Measurements from ENCODE around the gene CDK14.
A peak's percentile ranks its signal among the peaks of the same experiment; 100 is the strongest.

The CDK14 gene

GRCh38 chr7:90713628-90714027 lies 117.5 kb downstream of the CDK14 start:
- H3K4me3 ChIP-seq, result no peak overlapping the region
- H3K9ac ChIP-seq (ENCODE audit: insufficient read length), result no peak overlapping the region
- peaks cover 4% of the 10 kb centered on the region; the same call in 1 of the 2 replicates for H3K36me3 ChIP-seq (ENCODE audit: insufficient read depth, low read length)
- no peak for DNase-seq (ENCODE audit: low read depth, low spot score)
- peak overlapping the region; percentile 53; the same call in 1 of the 2 replicates for H3K27ac ChIP-seq
- no peak for TF ChIP-seq EZH2 (IDR thresholded peaks at IDR 0.05)
- TF ChIP-seq FOXP2 (optimal IDR thresholded peaks at IDR 0.05; ENCODE audit: control extremely low read depth, extremely low read length, insufficient read depth), result no peak
- no peak for TF ChIP-seq POLR2AphosphoS5 (IDR thresholded peaks at IDR 0.05; ENCODE audit: borderline replicate concordance, low read depth, low read length)
- H3K9me3 ChIP-seq (ENCODE audit: low read depth, low read length), result no peaks in the 10 kb centered on the region

- no peak for DNase-seq (ENCODE audit: low read depth, low spot score)
- no peaks in the 10 kb centered on the region for H3K9me3 ChIP-seq (ENCODE audit: low read depth, low read length)
- H3K9ac ChIP-seq (ENCODE audit: insufficient read length), result no peak overlapping the region
- TF ChIP-seq POLR2AphosphoS5 (IDR thresholded peaks at IDR 0.05; ENCODE audit: borderline replicate concordance, low read depth, low read length), result no peak
- TF ChIP-seq EZH2 (IDR thresholded peaks at IDR 0.05), result no peak
- no peak for TF ChIP-seq FOXP2 (optimal IDR thresholded peaks at IDR 0.05; ENCODE audit: control extremely low read depth, extremely low read length, insufficient read depth)
- peak overlapping the region; percentile 7; the same call in 1 of the 2 replicates for H3K4me3 ChIP-seq
- H3K36me3 ChIP-seq (ENCODE audit: insufficient read depth, low read length), result peaks cover 4% of the 10 kb centered on the region; the same call in 1 of the 2 replicates
- H3K27ac ChIP-seq, result peak overlapping the region; percentile 53
Observed at GRCh38 chr7:90715067-90715466, 118.9 kb downstream of the CDK14 start.

- Histone ChIP-seq H3K36me3 (ENCODE audit: insufficient read depth, low read length) (peaks cover 4% of the 10 kb centered on the region; the same call in 1 of the 2 replicates), H3K9me3 (ENCODE audit: low read depth, low read length) (no peaks in the 10 kb centered on the region), H3K27ac (peak overlapping the region; percentile 98), H3K9ac (ENCODE audit: insufficient read length) (no peak overlapping the region), H3K4me3 (no peak overlapping the region)
- no peak for DNase-seq (ENCODE audit: low read depth, low spot score)
- TF ChIP-seq EZH2 (IDR thresholded peaks at IDR 0.05), result no peak
- TF ChIP-seq POLR2AphosphoS5 (IDR thresholded peaks at IDR 0.05; ENCODE audit: borderline replicate concordance, low read depth, low read length), result no peak
- no peak for TF ChIP-seq FOXP2 (optimal IDR thresholded peaks at IDR 0.05; ENCODE audit: control extremely low read depth, extremely low read length, insufficient read depth)
Observed at GRCh38 chr7:90717296-90718060, 121.4 kb downstream of the CDK14 start.

- Histone ChIP-seq H3K9ac (ENCODE audit: insufficient read length) (peak overlapping the region; percentile 60), H3K4me3 (peak overlapping the region; percentile 32), H3K36me3 (ENCODE audit: insufficient read depth, low read length) (peaks cover 5% of the 10 kb centered on the region; the same call in 1 of the 2 replicates), H3K9me3 (ENCODE audit: low read depth, low read length) (no peaks in the 10 kb centered on the region), H3K27ac (peak overlapping the region; percentile 98)
- DNase-seq (ENCODE audit: low read depth, low spot score), result no peak
- TF ChIP-seq POLR2AphosphoS5 (IDR thresholded peaks at IDR 0.05; ENCODE audit: borderline replicate concordance, low read depth, low read length), result no peak
- no peak for TF ChIP-seq FOXP2 (optimal IDR thresholded peaks at IDR 0.05; ENCODE audit: control extremely low read depth, extremely low read length, insufficient read depth)
- no peak for TF ChIP-seq EZH2 (IDR thresholded peaks at IDR 0.05)
Observed at GRCh38 chr7:90719155-90719554, 123.0 kb downstream of the CDK14 start.

GRCh38 chr7:90720984-90721760 lies 125.1 kb downstream of the CDK14 start:
- peaks cover 5% of the 10 kb centered on the region; the same call in 1 of the 2 replicates for H3K36me3 ChIP-seq (ENCODE audit: insufficient read depth, low read length)
- TF ChIP-seq EZH2 (IDR thresholded peaks at IDR 0.05) (no peak), POLR2AphosphoS5 (IDR thresholded peaks at IDR 0.05; ENCODE audit: borderline replicate concordance, low read depth, low read length) (peak; percentile 48; the same call in 1 of the 2 replicates), FOXP2 (optimal IDR thresholded peaks at IDR 0.05; ENCODE audit: control extremely low read depth, extremely low read length, insufficient read depth) (no peak)
- DNase-seq (ENCODE audit: low read depth, low spot score), result peak; percentile 94
- peak overlapping the region; percentile 64 for H3K4me3 ChIP-seq
- H3K9ac ChIP-seq (ENCODE audit: insufficient read length), result peak overlapping the region; percentile 62
- H3K9me3 ChIP-seq (ENCODE audit: low read depth, low read length), result no peaks in the 10 kb centered on the region
- peak overlapping the region; percentile 98 for H3K27ac ChIP-seq

- no peaks in the 10 kb centered on the region for H3K9me3 ChIP-seq (ENCODE audit: low read depth, low read length)
- peaks cover 5% of the 10 kb centered on the region; the same call in 1 of the 2 replicates for H3K36me3 ChIP-seq (ENCODE audit: insufficient read depth, low read length)
- no peak for DNase-seq (ENCODE audit: low read depth, low spot score)
- H3K27ac ChIP-seq, result peak overlapping the region; percentile 98
- H3K9ac ChIP-seq (ENCODE audit: insufficient read length), result peak overlapping the region; percentile 62
- H3K4me3 ChIP-seq, result peak overlapping the region; percentile 64
- TF ChIP-seq FOXP2 (optimal IDR thresholded peaks at IDR 0.05; ENCODE audit: control extremely low read depth, extremely low read length, insufficient read depth), result no peak
Observed at GRCh38 chr7:90721869-90722431, 125.8 kb downstream of the CDK14 start.

GRCh38 chr7:90723233-90723632 lies 127.1 kb downstream of the CDK14 start:
- H3K9me3 ChIP-seq (ENCODE audit: low read depth, low read length), result no peaks in the 10 kb centered on the region
- H3K9ac ChIP-seq (ENCODE audit: insufficient read length), result no peak overlapping the region
- TF ChIP-seq FOXP2 (optimal IDR thresholded peaks at IDR 0.05; ENCODE audit: control extremely low read depth, extremely low read length, insufficient read depth), result no peak
- no peak for TF ChIP-seq POLR2AphosphoS5 (IDR thresholded peaks at IDR 0.05; ENCODE audit: borderline replicate concordance, low read depth, low read length)
- TF ChIP-seq EZH2 (IDR thresholded peaks at IDR 0.05), result no peak
- DNase-seq (ENCODE audit: low read depth, low spot score), result no peak
- H3K4me3 ChIP-seq, result no peak overlapping the region
- H3K36me3 ChIP-seq (ENCODE audit: insufficient read depth, low read length), result peaks cover 5% of the 10 kb centered on the region; the same call in 1 of the 2 replicates
- peak overlapping the region; percentile 98 for H3K27ac ChIP-seq

- TF ChIP-seq POLR2AphosphoS5 (IDR thresholded peaks at IDR 0.05; ENCODE audit: borderline replicate concordance, low read depth, low read length) (no peak), FOXP2 (optimal IDR thresholded peaks at IDR 0.05; ENCODE audit: control extremely low read depth, extremely low read length, insufficient read depth) (no peak), EZH2 (IDR thresholded peaks at IDR 0.05) (no peak)
- Histone ChIP-seq H3K9me3 (ENCODE audit: low read depth, low read length) (no peaks in the 10 kb centered on the region), H3K27ac (peak overlapping the region; percentile 98), H3K4me3 (no peak overlapping the region), H3K36me3 (ENCODE audit: insufficient read depth, low read length) (peaks cover 6% of the 10 kb centered on the region), H3K9ac (ENCODE audit: insufficient read length) (no peak overlapping the region)
- DNase-seq (ENCODE audit: low read depth, low spot score), result no peak
Observed at GRCh38 chr7:90723866-90724265, 127.7 kb downstream of the CDK14 start.

Data from SK-N-MC (cell line).